GM12875 (cell line): ENCODE measurements around the gene ARID4A.

Experiments
- H3K4me3 ChIP-seq: one replicate; pipeline ENCODE4 v1.5.1; 2011; ENCODE audit warnings: low read depth, low read length, control low read depth
- CTCF ChIP-seq: IDR thresholded peaks from 2 replicates; pipeline ENCODE4 v1.5.1; 2011; ENCODE audit warnings: low read depth, mild to moderate bottlenecking, control low read depth, inconsistent platforms, low read length, moderate library complexity, borderline replicate concordance; ENCODE audit not compliant: insufficient read depth

ARID4A gene

GRCh38 chr14:58301416-58301815 lies 3.1 kb downstream of the ARID4A start:
- no peak for TF ChIP-seq CTCF
- H3K4me3 ChIP-seq = no peak overlapping the region

- TF ChIP-seq CTCF = no peak
These were observed 7.4 kb downstream of the ARID4A start for GRCh38 chr14:58305730-58306129.

DNA sequence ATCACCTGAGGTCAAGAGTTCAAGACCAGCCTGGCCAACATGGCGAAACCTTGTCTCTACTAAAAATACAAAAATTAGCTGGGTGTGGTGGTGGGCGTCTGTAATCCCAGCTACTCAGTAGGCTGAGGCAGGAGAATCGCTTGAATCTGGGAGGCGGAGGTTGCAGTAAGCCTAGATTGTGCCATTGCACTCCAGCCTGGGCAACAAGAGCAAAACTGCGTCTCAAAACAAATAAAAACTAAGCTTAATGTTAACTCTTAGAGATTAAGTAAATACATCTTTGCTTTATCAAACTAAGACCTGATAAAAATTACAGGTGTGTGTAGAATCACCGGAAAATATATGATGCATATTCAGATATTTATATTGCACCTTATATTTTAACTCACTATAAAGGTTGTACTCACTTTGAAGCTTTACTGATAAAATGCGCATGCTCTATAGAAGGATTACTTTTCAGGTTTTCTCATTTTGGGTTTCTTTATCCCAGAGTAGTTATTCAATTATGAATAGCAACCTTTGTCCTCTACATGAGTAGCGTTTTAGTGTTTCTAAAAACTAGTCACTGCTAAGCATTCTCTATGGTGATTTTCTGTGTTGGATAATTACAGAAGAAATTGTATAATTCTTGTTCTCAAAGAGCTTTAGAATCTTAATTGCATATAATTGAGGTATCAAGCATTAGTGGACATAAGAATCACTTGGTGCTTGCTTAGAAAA lies 9.4 kb downstream of the ARID4A start:
- no peak overlapping the region for H3K4me3 ChIP-seq
- TF ChIP-seq CTCF = no peak

More at GRCh38 chr14:58305730-58306129, 7.4 kb downstream of the ARID4A start:
- H3K4me3 ChIP-seq = no peak overlapping the region

GRCh38 chr14:58309086-58309485 lies 10.7 kb downstream of the ARID4A start:
- no peak for TF ChIP-seq CTCF
- H3K4me3 ChIP-seq = no peak overlapping the region

DNA sequence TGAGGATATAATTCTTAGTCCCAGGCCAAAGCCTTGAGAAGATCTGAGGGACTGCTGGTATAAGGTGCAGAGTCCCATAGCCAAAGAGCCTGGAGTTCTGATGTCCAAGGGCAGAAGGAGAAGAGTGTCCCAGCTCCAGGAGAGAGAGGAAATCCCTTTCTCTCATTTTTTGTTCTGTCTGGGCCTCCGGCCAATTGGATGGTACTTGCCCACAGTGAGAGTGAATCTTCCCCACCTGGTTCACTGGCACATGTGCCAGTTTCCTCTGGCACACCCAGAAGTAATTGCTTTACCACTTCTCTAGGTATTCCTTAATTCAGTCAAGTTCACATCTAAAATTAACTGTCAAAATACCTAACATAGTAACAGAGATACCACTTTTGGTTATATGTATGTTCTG lies 15.3 kb downstream of the ARID4A start:
- TF ChIP-seq CTCF = no peak
- no peak overlapping the region for H3K4me3 ChIP-seq

GRCh38 chr14:58315606-58316005 lies 17.3 kb downstream of the ARID4A start:
- no peak for TF ChIP-seq CTCF
- H3K4me3 ChIP-seq = no peak overlapping the region

GRCh38 chr14:58327019-58327418 lies 28.7 kb downstream of the ARID4A start:
- H3K4me3 ChIP-seq = no peak overlapping the region
- no peak for TF ChIP-seq CTCF
